ENCODE results near the gene REV3L. TPM values are rescaled to one million over a fixed set of nuclear protein-coding genes. Genes with fewer than 3 reads are reported as not detected.

The REV3L gene
- total RNA-seq, 1 experiment from 2014 or later = 5.7 TPM

GRCh38 chr6:111416529-111416928 is 66.5 kb downstream of the REV3L start:
- TF ChIP-seq IRF2 (CRISPR knock-in tag; IDR thresholded peaks at IDR 0.05; ENCODE audit: borderline replicate concordance, low read depth) = no peak
- no peak for TF ChIP-seq MAX (CRISPR knock-in tag; IDR thresholded peaks at IDR 0.05)
- no peak for TF ChIP-seq E2F4 (CRISPR knock-in tag; IDR thresholded peaks at IDR 0.05; ENCODE audit: borderline replicate concordance, low read depth)
- TF ChIP-seq ZNF138 (CRISPR knock-in tag; conservative IDR thresholded peaks at IDR 0.05) = no peak
- no peak for TF ChIP-seq GRHL2 (CRISPR knock-in tag; IDR thresholded peaks at IDR 0.05; ENCODE audit: insufficient replicate concordance, severe bottlenecking)
- TF ChIP-seq SMAD3 (CRISPR knock-in tag; IDR thresholded peaks at IDR 0.05; ENCODE audit: borderline replicate concordance) = no peak
- TF ChIP-seq RELA (CRISPR knock-in tag; IDR thresholded peaks at IDR 0.05; ENCODE audit: borderline replicate concordance) = no peak
- TF ChIP-seq FOXK1 (CRISPR knock-in tag; IDR thresholded peaks at IDR 0.05) = no peak
- no peak for TF ChIP-seq ATF3 (CRISPR knock-in tag; conservative IDR thresholded peaks at IDR 0.05)
- no peak for TF ChIP-seq E2F1 (CRISPR knock-in tag; IDR thresholded peaks at IDR 0.05)
- no peak for TF ChIP-seq GABPB1 (CRISPR knock-in tag; IDR thresholded peaks at IDR 0.05)
- TF ChIP-seq HMGA2 (CRISPR knock-in tag; IDR thresholded peaks at IDR 0.05) = no peak
- ChIA-PET POLR2A (no interaction called here), CTCF (no interaction called here)
- Mint-ChIP-seq H3K4me1 (peaks cover 4% of the 10 kb centered on the region; the same call in 1 of the 2 replicates), H3K9me3 (no peaks in the 10 kb centered on the region), H3K27me3 (ENCODE audit: low read depth) (no peaks in the 10 kb centered on the region), H3K36me3 (no peaks in the 10 kb centered on the region), H3K4me3 (no peak overlapping the region), H3K27ac (no peak overlapping the region)
- no peak for DNase-seq (ENCODE audit: low spot score)
- no peak for ATAC-seq

GRCh38 chr6:111414373-111414772 is 68.6 kb downstream of the REV3L start:
- Mint-ChIP-seq H3K4me1 (no peaks in the 10 kb centered on the region), H3K36me3 (no peaks in the 10 kb centered on the region), H3K9me3 (no peaks in the 10 kb centered on the region), H3K27me3 (ENCODE audit: low read depth) (no peaks in the 10 kb centered on the region), H3K27ac (no peak overlapping the region), H3K4me3 (no peak overlapping the region)
- ATAC-seq = no peak
- ChIA-PET CTCF (no interaction called here), POLR2A (no interaction called here)
- no peak for DNase-seq (ENCODE audit: low spot score)
- TF ChIP-seq FOXP1 (CRISPR knock-in tag; IDR thresholded peaks at IDR 0.05; ENCODE audit: borderline replicate concordance) = no peak
- no peak for TF ChIP-seq ZNF532 (CRISPR knock-in tag; IDR thresholded peaks at IDR 0.05; ENCODE audit: borderline replicate concordance)

- Mint-ChIP-seq H3K4me1 (no peaks in the 10 kb centered on the region), H3K9me3 (no peaks in the 10 kb centered on the region), H3K27me3 (ENCODE audit: low read depth) (no peaks in the 10 kb centered on the region), H3K4me3 (no peak overlapping the region), H3K27ac (no peak overlapping the region), H3K36me3 (no peaks in the 10 kb centered on the region)
- ATAC-seq = no peak
- DNase-seq (ENCODE audit: low spot score) = no peak
- CTCF ChIA-PET = no interaction called here
- POLR2A ChIA-PET = interaction anchor here (0.6 kb wide), 1 partner anchor 153 kb away, joined by 3 read pairs; a partner anchor contains a TSS
- TF ChIP-seq AFF4 (CRISPR knock-in tag; IDR thresholded peaks at IDR 0.05; ENCODE audit: borderline replicate concordance) = no peak
- no peak for TF ChIP-seq NFATC4 (CRISPR knock-in tag; IDR thresholded peaks at IDR 0.05)
- no peak for TF ChIP-seq ZNF512 (CRISPR knock-in tag; IDR thresholded peaks at IDR 0.05; ENCODE audit: borderline replicate concordance)
Observed at GRCh38 chr6:111411978-111412566, 70.9 kb downstream of the REV3L start.

Measured in WTC11 (cell line).